Measurements from ENCODE around the gene FIBCD1. TPM values are rescaled to one million over a fixed set of nuclear protein-coding genes. Genes with fewer than 3 reads are reported as not detected.
A peak's percentile ranks its signal among the peaks of the same experiment; 100 is the strongest.

Gene FIBCD1
- total RNA-seq, 1 donor from 2014 or later: 0.66 TPM

- no peaks in the 10 kb centered on the region for H3K9me3 ChIP-seq (ENCODE audit: insufficient read depth, low read depth, low read length)
- H2AFZ ChIP-seq (ENCODE audit: low read depth, low read length): no peak overlapping the region
- peaks cover 96% of the 10 kb centered on the region for H4K20me1 ChIP-seq (ENCODE audit: insufficient read depth, low read length)
- no peak overlapping the region for H3K4me3 ChIP-seq (ENCODE audit: insufficient read depth, low read depth, low read length)
- H3K9ac ChIP-seq (ENCODE audit: low read length): peak overlapping the region; percentile 33
- Mint-ChIP-seq H3K4me1 (ENCODE audit: low read depth, unreplicated experiment) (peaks cover 17% of the 10 kb centered on the region), H3K36me3 (ENCODE audit: low read depth, unreplicated experiment) (peaks cover 18% of the 10 kb centered on the region), H3K27ac (ENCODE audit: unreplicated experiment) (peak overlapping the region; percentile 56), H3K27me3 (ENCODE audit: low read depth, unreplicated experiment) (no peaks in the 10 kb centered on the region), H3K4me3 (ENCODE audit: unreplicated experiment) (peak overlapping the region; percentile 50), H3K9me3 (ENCODE audit: unreplicated experiment) (no peaks in the 10 kb centered on the region)
- H3K27ac ChIP-seq (ENCODE audit: low read depth, low read length): peak overlapping the region; percentile 32
- FAIRE-seq (no peak), DNase-seq (ENCODE audit: low read depth) (peak; percentile 68)
- TF ChIP-seq CTCF (IDR thresholded peaks at IDR 0.05; ENCODE audit: insufficient read depth, low read depth, low read length) (no peak), EZH2 (IDR thresholded peaks at IDR 0.05; ENCODE audit: insufficient read depth, low read length) (no peak)
- H3K36me3 ChIP-seq (ENCODE audit: insufficient read depth, low read length): peaks cover 51% of the 10 kb centered on the region
- H3K4me2 ChIP-seq (ENCODE audit: low read length): peak overlapping the region; percentile 51
- H3K79me2 ChIP-seq (ENCODE audit: insufficient read depth, low read length): peaks cover 90% of the 10 kb centered on the region
- H3K27me3 ChIP-seq (ENCODE audit: insufficient read depth, low read length): no peaks in the 10 kb centered on the region
- H3K4me1 ChIP-seq (ENCODE audit: insufficient read depth, low read length): peaks cover 21% of the 10 kb centered on the region
Measured at GRCh38 chr9:130870491-130871381, 68.3 kb downstream of the FIBCD1 start.

GRCh38 chr9:130869250-130869649 is 69.8 kb downstream of the FIBCD1 start:
- Mint-ChIP-seq H3K4me1 (ENCODE audit: low read depth, unreplicated experiment) (peaks cover 18% of the 10 kb centered on the region), H3K4me3 (ENCODE audit: unreplicated experiment) (no peak overlapping the region), H3K36me3 (ENCODE audit: low read depth, unreplicated experiment) (peaks cover 18% of the 10 kb centered on the region), H3K9me3 (ENCODE audit: unreplicated experiment) (no peaks in the 10 kb centered on the region), H3K27me3 (ENCODE audit: low read depth, unreplicated experiment) (no peaks in the 10 kb centered on the region), H3K27ac (ENCODE audit: unreplicated experiment) (no peak overlapping the region)
- no peak overlapping the region for H3K9ac ChIP-seq (ENCODE audit: low read length)
- no peaks in the 10 kb centered on the region for H3K9me3 ChIP-seq (ENCODE audit: insufficient read depth, low read depth, low read length)
- H3K36me3 ChIP-seq (ENCODE audit: insufficient read depth, low read length): peaks cover 52% of the 10 kb centered on the region
- H3K4me1 ChIP-seq (ENCODE audit: insufficient read depth, low read length): peaks cover 21% of the 10 kb centered on the region
- DNase-seq (ENCODE audit: low read depth) (peak; percentile 25), FAIRE-seq (no peak)
- H4K20me1 ChIP-seq (ENCODE audit: insufficient read depth, low read length): peaks cover 98% of the 10 kb centered on the region
- H3K27me3 ChIP-seq (ENCODE audit: insufficient read depth, low read length): no peaks in the 10 kb centered on the region
- no peak overlapping the region for H3K4me2 ChIP-seq (ENCODE audit: low read length)
- TF ChIP-seq EZH2 (IDR thresholded peaks at IDR 0.05; ENCODE audit: insufficient read depth, low read length): no peak
- no peak for TF ChIP-seq CTCF (IDR thresholded peaks at IDR 0.05; ENCODE audit: insufficient read depth, low read depth, low read length)
- H3K27ac ChIP-seq (ENCODE audit: low read depth, low read length): no peak overlapping the region
- H3K4me3 ChIP-seq (ENCODE audit: insufficient read depth, low read depth, low read length): no peak overlapping the region
- H2AFZ ChIP-seq (ENCODE audit: low read depth, low read length): no peak overlapping the region
- H3K79me2 ChIP-seq (ENCODE audit: insufficient read depth, low read length): peaks cover 94% of the 10 kb centered on the region

- H3K27ac Mint-ChIP-seq (ENCODE audit: unreplicated experiment): no peak overlapping the region
- DNase-seq (ENCODE audit: low read depth) (no peak), FAIRE-seq (no peak)
- H3K9me3 Mint-ChIP-seq (ENCODE audit: unreplicated experiment): no peaks in the 10 kb centered on the region
- Histone ChIP-seq H3K9me3 (ENCODE audit: insufficient read depth, low read depth, low read length) (no peaks in the 10 kb centered on the region), H2AFZ (ENCODE audit: low read depth, low read length) (no peak overlapping the region), H3K27ac (ENCODE audit: low read depth, low read length) (no peak overlapping the region), H3K79me2 (ENCODE audit: insufficient read depth, low read length) (peaks cover 93% of the 10 kb centered on the region), H4K20me1 (ENCODE audit: insufficient read depth, low read length) (peaks cover 98% of the 10 kb centered on the region), H3K4me1 (ENCODE audit: insufficient read depth, low read length) (peaks cover 23% of the 10 kb centered on the region), H3K9ac (ENCODE audit: low read length) (peak overlapping the region; percentile 1), H3K4me3 (ENCODE audit: insufficient read depth, low read depth, low read length) (no peak overlapping the region), H3K27me3 (ENCODE audit: insufficient read depth, low read length) (no peaks in the 10 kb centered on the region), H3K4me2 (ENCODE audit: low read length) (no peak overlapping the region), H3K36me3 (ENCODE audit: insufficient read depth, low read length) (peaks cover 45% of the 10 kb centered on the region)
- peaks cover 19% of the 10 kb centered on the region for H3K36me3 Mint-ChIP-seq (ENCODE audit: low read depth, unreplicated experiment)
- no peak for TF ChIP-seq CTCF (IDR thresholded peaks at IDR 0.05; ENCODE audit: insufficient read depth, low read depth, low read length)
- no peak for TF ChIP-seq EZH2 (IDR thresholded peaks at IDR 0.05; ENCODE audit: insufficient read depth, low read length)
- no peaks in the 10 kb centered on the region for H3K27me3 Mint-ChIP-seq (ENCODE audit: low read depth, unreplicated experiment)
- H3K4me3 Mint-ChIP-seq (ENCODE audit: unreplicated experiment): no peak overlapping the region
- H3K4me1 Mint-ChIP-seq (ENCODE audit: low read depth, unreplicated experiment): peaks cover 25% of the 10 kb centered on the region
Measured at GRCh38 chr9:130868230-130868629, 70.8 kb downstream of the FIBCD1 start.

All from astrocyte (in vitro differentiated cells and primary cell).